GM21423 (cell line): ENCODE measurements around the gene TREM1.
"Not testable (repeated sequence)": the region's sequence is repeated elsewhere in the genome, so short reads cannot be mapped to it uniquely, and the experiment has no call there.

ENCODE experiments used
- ATAC-seq: cut with Tn5 transposase; IDR thresholded peaks from one replicate; pipeline ENCODE4 v1.9.1; 2021; ENCODE audit warnings: mild to moderate bottlenecking, moderate library complexity; ENCODE audit not compliant: unreplicated experiment

TREM1 gene

GRCh38 chr6:41297248-41297647 is 10.8 kb upstream of the TREM1 start:
- not testable (repeated sequence) for ATAC-seq

DNA sequence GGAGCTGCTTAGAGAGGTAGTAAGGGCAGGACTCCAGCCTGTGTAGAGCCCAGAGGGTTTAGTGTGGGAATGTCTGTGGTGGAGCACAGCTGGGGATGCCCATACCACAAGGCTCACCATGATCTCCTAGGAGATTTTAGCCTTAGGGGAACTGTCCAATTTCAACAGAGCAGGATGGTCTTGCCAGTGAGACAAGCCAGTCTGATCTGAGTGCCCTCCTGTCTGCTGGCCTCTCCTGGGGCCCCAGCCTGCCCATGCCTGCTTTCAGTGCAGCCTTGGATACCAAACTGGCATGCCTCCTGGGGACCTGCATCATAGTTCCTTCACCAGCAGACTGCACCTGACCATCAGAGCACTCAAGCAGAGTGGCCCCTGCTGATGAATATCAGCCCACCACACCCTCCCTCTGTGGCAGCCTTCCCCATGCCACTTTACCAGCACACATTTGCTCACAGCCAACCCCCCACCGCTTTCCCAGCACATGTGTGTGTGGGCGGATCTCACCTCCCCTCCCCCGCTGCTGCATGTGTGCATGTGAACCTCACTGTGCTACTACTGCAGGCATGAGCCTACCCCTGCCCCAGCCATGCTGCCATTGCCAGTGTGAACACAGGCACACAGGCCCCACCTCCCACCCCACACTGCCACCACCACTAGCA is 7.9 kb upstream of the TREM1 start:
- ATAC-seq, result no peak

- ATAC-seq, result no peak
These were observed 5.2 kb upstream of the TREM1 start for GRCh38 chr6:41291717-41292116.

GRCh38 chr6:41289815-41290214 is 3.3 kb upstream of the TREM1 start:
- no peak for ATAC-seq

GRCh38 chr6:41288754-41289129 is 2.3 kb upstream of the TREM1 start:
- ATAC-seq, result no peak

DNA sequence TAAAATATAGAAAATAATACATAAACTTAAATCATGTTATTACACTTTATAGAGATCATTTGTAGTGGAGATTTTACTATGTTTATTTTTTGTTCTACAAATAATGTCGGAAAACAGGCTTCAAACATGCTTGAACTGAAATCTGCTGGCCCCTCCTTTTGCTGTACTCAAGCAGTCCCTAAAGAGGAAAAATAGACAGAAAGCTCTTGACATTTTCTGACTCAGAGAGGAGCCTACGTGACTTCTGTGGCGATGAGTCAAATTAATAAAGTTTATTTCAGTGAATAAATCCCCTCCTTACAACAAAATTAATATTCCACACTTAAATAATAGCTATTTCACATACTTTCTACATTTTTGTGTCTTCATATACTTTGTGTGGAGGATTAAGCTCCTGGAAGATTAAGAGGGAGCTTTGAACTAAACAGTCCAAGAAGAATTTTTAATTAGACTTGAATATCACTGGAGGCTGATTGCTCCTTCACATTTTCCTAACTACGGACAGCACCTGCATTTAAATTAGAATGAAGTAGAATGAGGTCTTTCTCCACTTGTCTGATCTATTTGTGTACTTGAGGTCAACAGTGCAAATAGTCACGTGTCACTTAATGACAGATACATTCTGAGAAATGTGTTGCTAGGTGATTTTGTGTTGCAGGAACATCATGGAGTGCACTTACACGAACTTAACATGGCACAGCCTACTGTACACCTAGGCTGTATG is 1.7 kb upstream of the TREM1 start:
- no peak for ATAC-seq

DNA sequence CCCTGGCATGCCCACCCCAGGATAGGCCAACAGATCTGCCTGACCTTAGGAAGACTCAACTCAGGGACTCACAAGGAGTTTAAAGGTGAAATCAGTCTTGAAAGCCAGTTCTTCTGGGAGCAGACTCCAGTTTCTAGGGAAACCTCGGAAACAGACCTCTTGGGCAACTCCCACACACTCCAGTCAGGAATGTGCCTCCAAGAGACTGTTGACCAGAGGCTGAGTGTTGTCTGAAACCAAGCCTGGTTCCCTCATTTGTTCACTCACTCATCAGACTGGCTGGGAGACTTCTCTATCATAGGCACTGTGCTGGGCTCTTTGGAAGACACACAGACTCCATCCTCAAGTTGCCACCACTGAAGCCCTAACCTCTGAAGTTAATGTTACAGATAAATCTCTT is 1.8 kb downstream of the TREM1 start:
- no peak for ATAC-seq

GRCh38 chr6:41283600-41283999 is 2.9 kb downstream of the TREM1 start:
- no peak for ATAC-seq

- ATAC-seq, result no peak
These were observed 6.0 kb downstream of the TREM1 start for GRCh38 chr6:41280381-41281057.

DNA sequence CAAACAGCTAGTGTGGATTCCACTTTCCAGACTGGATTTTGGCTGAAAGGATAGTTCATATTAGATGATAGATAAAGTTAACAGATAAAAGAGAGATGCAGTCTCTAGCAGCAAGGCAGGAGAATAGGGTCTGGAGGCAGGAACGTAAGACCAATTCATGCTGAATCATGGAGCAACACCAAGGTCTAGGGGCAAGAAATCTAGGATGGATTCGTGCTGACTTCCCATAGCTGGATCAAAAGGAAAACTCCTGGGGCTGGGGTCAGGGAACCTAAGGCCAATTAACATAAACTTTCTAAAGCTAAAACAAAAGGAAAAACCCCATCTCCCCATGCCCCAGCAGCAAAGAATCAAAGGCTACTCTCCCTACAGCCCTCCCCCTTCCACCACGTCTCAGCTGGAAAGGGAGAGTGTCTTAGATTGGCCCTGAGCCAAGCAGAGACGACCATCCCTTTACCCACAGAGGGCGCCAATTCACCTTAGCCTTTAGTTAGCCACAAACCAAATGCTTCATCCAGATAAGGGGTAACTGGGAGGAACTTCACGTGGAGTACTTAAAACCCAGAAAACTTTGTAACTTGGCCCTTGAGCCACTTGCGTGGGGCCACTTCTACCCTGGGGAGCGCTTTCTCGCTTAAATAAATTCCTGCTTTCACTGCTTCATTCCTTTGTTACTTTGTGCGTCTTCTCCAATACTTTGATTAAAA is 7.6 kb downstream of the TREM1 start:
- ATAC-seq, result no peak

DNA sequence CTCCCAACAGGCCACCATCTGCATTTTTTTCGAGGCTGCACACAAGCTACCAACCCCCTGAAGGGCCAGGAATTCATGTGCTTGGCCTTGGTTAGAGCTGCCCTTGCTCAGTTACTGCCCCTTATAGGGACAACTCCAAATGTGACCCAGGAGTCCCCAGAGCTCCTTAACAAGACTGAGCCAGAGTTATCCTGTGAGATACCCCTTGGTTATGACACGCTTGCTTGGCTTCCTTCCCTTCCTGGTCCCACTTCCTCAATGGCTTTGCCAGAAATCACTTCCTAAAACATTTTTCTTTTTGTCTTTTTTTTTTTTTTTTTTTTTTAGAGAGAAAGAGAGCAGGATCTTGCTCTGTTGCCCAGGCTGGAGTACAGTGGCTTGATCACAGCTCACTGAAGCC is 8.9 kb downstream of the TREM1 start:
- no peak for ATAC-seq

DNA sequence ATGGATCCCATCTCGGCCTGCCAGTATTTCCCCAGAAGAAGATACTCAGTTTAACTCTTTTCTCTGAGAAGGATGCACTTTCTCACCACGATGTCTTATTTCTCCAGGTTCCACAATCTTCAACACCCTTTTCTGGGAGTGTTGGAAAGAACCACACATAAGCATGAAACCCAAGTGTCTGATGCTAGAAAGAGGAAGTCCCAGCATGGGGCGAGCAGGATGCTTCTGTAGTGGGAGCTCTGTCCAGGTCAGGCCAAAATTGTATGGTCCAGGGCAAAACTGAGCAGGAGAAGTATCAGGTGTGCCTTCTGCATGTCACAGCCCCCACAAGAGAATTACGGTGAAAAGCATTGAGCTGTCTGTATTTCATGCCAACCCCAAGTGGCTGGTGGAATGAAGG is 11.0 kb downstream of the TREM1 start:
- ATAC-seq, result no peak

- ATAC-seq, result no peak
These were observed 12.2 kb downstream of the TREM1 start for GRCh38 chr6:41274256-41274655.

DNA sequence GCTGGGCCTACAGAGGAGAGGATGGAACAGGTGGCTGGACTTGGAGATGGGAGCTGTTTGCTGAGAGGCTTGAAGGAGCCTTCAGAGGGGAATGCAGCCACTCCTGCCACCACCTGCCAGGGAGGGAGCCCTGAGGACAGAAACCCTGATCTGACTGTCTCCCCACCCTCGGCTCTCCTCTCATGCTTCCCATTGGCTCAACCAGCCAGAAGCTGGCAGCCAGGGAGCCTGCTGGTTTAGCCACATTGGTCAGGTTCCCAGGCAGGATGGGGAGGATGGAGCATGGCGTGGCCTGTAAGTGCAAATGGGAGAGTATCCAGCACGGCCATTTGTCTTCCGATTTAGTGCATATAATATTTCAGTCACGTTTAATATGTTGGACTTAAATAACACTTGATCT is 12.8 kb downstream of the TREM1 start:
- ATAC-seq, result no peak

DNA sequence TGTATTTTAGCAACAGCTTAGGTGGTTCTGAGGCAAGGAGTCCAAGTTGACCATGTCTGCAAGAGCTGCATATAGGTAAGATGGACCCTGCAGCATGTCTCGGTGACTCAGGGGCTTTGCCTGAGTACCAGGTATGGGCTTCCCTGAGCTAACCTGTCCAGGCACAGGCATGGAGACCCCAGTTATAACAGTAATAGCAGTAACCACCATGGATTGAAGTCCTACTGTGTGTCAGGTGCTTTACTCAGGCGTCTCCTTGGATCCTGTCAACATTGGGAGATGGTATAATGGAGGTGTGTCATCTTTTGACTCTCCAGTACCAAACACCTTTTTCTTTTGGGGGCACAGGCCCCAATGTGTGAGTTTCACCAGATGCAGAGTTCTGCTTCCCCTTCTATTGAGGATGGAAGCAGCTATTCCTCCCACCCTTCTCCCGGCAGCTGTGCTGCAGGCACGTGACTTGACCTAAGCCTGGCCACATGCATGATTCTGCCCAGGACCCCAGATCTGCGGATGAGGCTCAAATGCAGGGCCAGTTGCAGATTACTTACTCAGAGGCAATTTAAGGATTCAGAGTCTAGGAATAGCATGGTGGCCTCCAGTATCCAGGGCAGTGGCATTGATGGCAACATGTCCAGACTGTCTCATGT is 13.8 kb downstream of the TREM1 start:
- ATAC-seq, result no peak

DNA sequence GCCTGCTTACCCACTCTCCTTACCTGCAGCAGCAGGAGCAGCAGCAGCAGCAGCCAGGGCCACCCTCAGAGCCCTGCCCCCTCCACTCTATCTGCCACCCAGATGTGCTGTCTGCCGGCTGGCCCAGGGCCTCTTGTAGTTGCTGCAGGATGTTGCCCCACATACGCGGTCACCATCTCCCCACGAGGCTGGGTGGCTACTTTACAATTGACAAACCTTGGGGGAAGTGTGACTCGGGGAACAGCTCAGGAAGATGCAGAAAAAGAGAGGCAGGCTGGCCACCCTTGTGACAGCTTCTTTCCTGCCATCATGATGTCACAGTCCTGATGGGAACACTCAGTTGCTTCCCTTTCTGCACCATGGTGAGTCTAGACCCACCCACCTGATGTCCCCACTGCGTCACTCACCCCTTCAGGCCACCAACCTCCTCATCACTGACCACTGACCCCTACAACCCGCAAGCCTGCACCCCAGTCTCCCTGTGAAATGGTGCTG is 14.5 kb downstream of the TREM1 start:
- no peak for ATAC-seq

- no peak for ATAC-seq
These were observed 16.8 kb downstream of the TREM1 start for GRCh38 chr6:41269716-41270115.

GRCh38 chr6:41269166-41269565 is 17.3 kb downstream of the TREM1 start:
- no peak for ATAC-seq

GRCh38 chr6:41268478-41268877 is 18.0 kb downstream of the TREM1 start:
- ATAC-seq, result no peak

DNA sequence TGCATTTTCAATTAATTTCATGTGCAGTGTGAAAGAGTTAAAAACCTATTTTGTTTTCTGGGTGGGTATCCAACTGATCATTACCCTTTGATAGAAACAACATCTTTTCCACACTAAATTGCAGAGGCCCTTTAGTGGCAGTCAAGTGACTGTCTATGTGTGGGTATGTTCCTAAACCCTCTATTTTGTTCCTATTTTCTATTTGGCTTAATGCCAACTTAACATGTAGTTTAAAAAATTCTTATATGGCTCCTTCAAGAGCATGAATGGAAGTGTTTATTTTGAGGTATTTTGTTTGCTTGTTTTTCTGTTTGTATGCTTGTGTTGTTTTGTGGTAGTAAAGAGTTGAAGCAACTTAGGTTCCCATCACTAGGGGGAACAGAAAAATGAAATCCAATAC is 19.9 kb downstream of the TREM1 start:
- no peak for ATAC-seq

- no peak for ATAC-seq
These were observed 23.2 kb downstream of the TREM1 start for GRCh38 chr6:41263267-41263666.
